Vagina (tissue), 2 donors: Measurements from ENCODE around the gene PCDH8.

Source experiments
- CTCF ChIP-seq, 3 experiments: fragments of 450-650 bp in 2 of 3; fragments of 200-600 bp in 1 of 3; sonication (generic) in 1 of 3; IDR thresholded peaks; one replicate each; pipeline ENCODE4 v1.5.1; 2017 to 2019; ENCODE audit warnings: antibody characterized with exemption in 3 of 3, mild to moderate bottlenecking in 2 of 3, moderate library complexity in 2 of 3
- POLR2A ChIP-seq, 2 donors: fragments of 450-650 bp; IDR thresholded peaks; one replicate each; pipeline ENCODE4 v1.6.1; 2017; ENCODE audit warnings: antibody characterized with exemption in 2 of 2, mild to moderate bottlenecking in 2 of 2, moderate library complexity in 2 of 2
- POLR2AphosphoS5 ChIP-seq, 2 donors: sonication (generic); formaldehyde crosslinking; IDR thresholded peaks; one replicate each; pipeline ENCODE4 v1.9.0; 2017; ENCODE audit warnings: antibody characterized with exemption in 2 of 2, mild to moderate bottlenecking in 2 of 2, low read depth in 1 of 2; ENCODE audit not compliant: insufficient read depth in 1 of 2

- TF ChIP-seq CTCF (IDR thresholded peaks at IDR 0.05), result no peak
- no peak for TF ChIP-seq POLR2AphosphoS5 (IDR thresholded peaks at IDR 0.05; ENCODE audit: insufficient read depth in 1 of 2, low read depth in 1 of 2)
- no peak for TF ChIP-seq POLR2A (IDR thresholded peaks at IDR 0.05)
Observed at GRCh38 chr13:52806029-52806428, 42.4 kb downstream of the PCDH8 start.
